ENCODE measurements around the gene MEIOC. TPM values are rescaled to one million over a fixed set of nuclear protein-coding genes. Genes with fewer than 3 reads are reported as not detected.
"Not testable (repeated sequence)": the region's sequence is repeated elsewhere in the genome, so short reads cannot be mapped to it uniquely, and the experiment has no call there.

Gene MEIOC
- total RNA-seq, 4 donors from 2014 or later, result under 0.01 TPM; not detected in 3

GRCh38 chr17:44666006-44666405 lies 9.7 kb downstream of the MEIOC start:
- DNase-seq, result no peak
- Histone ChIP-seq H3K4me3 (no peak overlapping the region), H3K4me1 (no peaks in the 10 kb centered on the region), H3K9me3 (no peaks in the 10 kb centered on the region), H3K27ac (no peak overlapping the region), H3K36me3 (no peaks in the 10 kb centered on the region), H3K27me3 (peaks cover 0 to 5% (median 0%) of the 10 kb centered on the region in 4 donors)
- intact Hi-C loops (cut with DNase I), result no loop called here
- TF ChIP-seq CTCF (IDR thresholded peaks at IDR 0.05), result no peak
- TF ChIP-seq POLR2A (IDR thresholded peaks at IDR 0.05), result no peak
- WGBS, 2 donors, result 92 to 95% methylated on average over 1 of the region's 1 CpG

GRCh38 chr17:44672479-44673093 lies 16.3 kb downstream of the MEIOC start:
- intact Hi-C loops (cut with DNase I), result no loop called here
- H3K36me3 ChIP-seq, result peaks cover 0 to 9% (median 0%) of the 10 kb centered on the region in 3 donors
- DNase-seq, result no peak
- no peaks in the 10 kb centered on the region for H3K4me1 ChIP-seq
- no peak overlapping the region for H3K4me3 ChIP-seq
- H3K27ac ChIP-seq, result no peak overlapping the region
- no peaks in the 10 kb centered on the region for H3K27me3 ChIP-seq
- H3K9me3 ChIP-seq, result no peaks in the 10 kb centered on the region
- TF ChIP-seq CTCF (IDR thresholded peaks at IDR 0.05) (peak in 4 of 6 experiments; percentile 38 to 52 (median 42)), POLR2A (IDR thresholded peaks at IDR 0.05) (no peak)

- no peak overlapping the region for H3K27ac ChIP-seq
- H3K4me1 ChIP-seq, result no peaks in the 10 kb centered on the region
- no peaks in the 10 kb centered on the region for H3K27me3 ChIP-seq
- no peak for TF ChIP-seq POLR2A (IDR thresholded peaks at IDR 0.05)
- no peak for TF ChIP-seq CTCF (IDR thresholded peaks at IDR 0.05)
- intact Hi-C loops (cut with DNase I), result no loop called here
- no peak for DNase-seq
- WGBS, 2 donors, result 75 to 81% methylated on average over 2 of the region's 2 CpGs
- no peaks in the 10 kb centered on the region for H3K9me3 ChIP-seq
- peaks cover 0 to 22% (median 10%) of the 10 kb centered on the region in 3 donors for H3K36me3 ChIP-seq
- H3K4me3 ChIP-seq, result no peak overlapping the region
Measured at GRCh38 chr17:44673893-44674292, 17.6 kb downstream of the MEIOC start.

GRCh38 chr17:44677136-44677535 lies 20.9 kb downstream of the MEIOC start:
- intact Hi-C loops (cut with DNase I), result no loop called here
- no peak for DNase-seq
- WGBS, 2 donors, result 65 to 80% methylated on average over 2 of the region's 2 CpGs
- no peak for TF ChIP-seq POLR2A (IDR thresholded peaks at IDR 0.05)
- no peak for TF ChIP-seq CTCF (IDR thresholded peaks at IDR 0.05)
- Histone ChIP-seq H3K27me3 (no peaks in the 10 kb centered on the region), H3K4me3 (no peak overlapping the region), H3K36me3 (peaks cover 0 to 51% (median 20%) of the 10 kb centered on the region in 3 donors), H3K4me1 (no peaks in the 10 kb centered on the region), H3K9me3 (no peaks in the 10 kb centered on the region), H3K27ac (no peak overlapping the region)

- H3K27ac ChIP-seq, H3K4me3 ChIP-seq, H3K4me1 ChIP-seq, DNase-seq, H3K9me3 ChIP-seq, H3K27me3 ChIP-seq: not testable (repeated sequence)
- WGBS, 2 donors, result 72 to 81% methylated on average over 4 of the region's 4 CpGs
- intact Hi-C loops (cut with DNase I), result loop anchor here (10.0 kb wide), 1 partner anchor 59 kb away; no protein-coding TSS in a partner anchor
- peaks cover 0 to 81% (median 18%) of the 10 kb centered on the region in 3 donors for H3K36me3 ChIP-seq
Measured at GRCh38 chr17:44683303-44683702, 27.0 kb downstream of the MEIOC start.
